K562 (cell line): Measurements from ENCODE around the gene TNPO3. TPM values are rescaled to one million over a fixed set of nuclear protein-coding genes. Genes with fewer than 3 reads are reported as not detected.

ENCODE experiments used
- ATAC-seq: fragments of 200-7000 bp; cut with Tn5 transposase; 3 replicates; pipeline ENCODE4 v1.9.1; 2020; ENCODE audit warnings: moderate library complexity
- BruUV-seq: library from RNA; stranded (reverse); fragments of 400-500 nt; replicated peaks from 2 replicates; lab custom pipeline; 2021; lab: Mats Ljungman, UMichigan
- CTCF ChIA-PET: fragments of 300-600 bp; formaldehyde crosslinking; extraction: SDS; loops from one replicate; lab custom pipeline; 2021; ENCODE audit warnings: low intra/inter-chr PET ratio; lab: Yijun Ruan, JAX
- POLR2A ChIA-PET: fragments of 300-600, 350-650 bp; sonication (Branson Sonifier 250); formaldehyde crosslinking; extraction: SDS; loops from one replicate; lab custom pipeline; 2021; ENCODE audit warnings: antibody characterized with exemption, inconsistent platforms; lab: Yijun Ruan, JAX
- DNase-seq, 4 experiments: peaks; one replicate each; pipeline versions ENCODE4 v3.0.0 to v3.0.0-alpha.2; 2011 to 2018; ENCODE audit warnings: low spot score in 3 of 4, mixed read lengths in 3 of 4; ENCODE audit errors: extremely low read depth in 1 of 4
- FAIRE-seq: peaks from 2 replicates; lab custom pipeline; 2011; peaks lifted over from hg19 to GRCh38; lab: Jason Lieb, UNC
- H2AFZ ChIP-seq: 2 replicates; pipeline ENCODE4 v1.6.0; 2011; ENCODE audit warnings: low read depth, low read length, control low read depth, inconsistent platforms
- H3K27ac ChIP-seq: fragments of 200-600 bp; 3 replicates; pipeline ENCODE4 v1.8.0; 2011; ENCODE audit warnings: low read depth, mild to moderate bottlenecking, control low read depth, inconsistent platforms, low read length, moderate library complexity, mixed read lengths; ENCODE audit errors: extremely low read depth
- H3K27me3 ChIP-seq, 2 experiments: fragments of 300-600 bp in 1 of 2; 2 replicates in 1 of 2; 3 replicates in 1 of 2; pipeline versions ENCODE4 v1.6.0 to v1.8.0; 2011; ENCODE audit warnings: inconsistent platforms in 2 of 2, low read length in 2 of 2, mild to moderate bottlenecking in 1 of 2, mixed read lengths in 1 of 2, moderate library complexity in 1 of 2; ENCODE audit not compliant: control insufficient read depth in 2 of 2, insufficient read depth in 2 of 2
- H3K36me3 ChIP-seq: fragments of 300-600 bp; 3 replicates; pipeline ENCODE4 v1.8.0; 2011; ENCODE audit warnings: mild to moderate bottlenecking, low read length, inconsistent platforms; ENCODE audit not compliant: control insufficient read depth, insufficient read depth
- H3K4me1 ChIP-seq, 2 experiments: fragments of 200-600 bp in 1 of 2; replicated peaks in 1 of 2; 2 replicates in 1 of 2; 3 replicates in 1 of 2; pipeline versions ENCODE4 v1.5.1 to v1.8.0; 2011; ENCODE audit warnings: inconsistent platforms in 2 of 2, low read length in 2 of 2, mild to moderate bottlenecking in 1 of 2, mixed read lengths in 1 of 2, moderate library complexity in 1 of 2; ENCODE audit not compliant: control insufficient read depth in 2 of 2, insufficient read depth in 2 of 2
- H3K4me2 ChIP-seq: 2 replicates; pipeline ENCODE4 v1.6.1; 2011; ENCODE audit warnings: low read length, control low read depth, inconsistent platforms, mixed read lengths; ENCODE audit not compliant: insufficient read depth
- H3K4me3 ChIP-seq: fragments of 200-600 bp; sonication (generic), shearing (Covaris generic); 2 replicates; pipeline ENCODE4 v1.5.1; 2016; ENCODE audit warnings: control low read depth, inconsistent platforms
- H3K79me2 ChIP-seq: fragments of 200-600 bp; 3 replicates; pipeline ENCODE4 v1.8.0; 2011; ENCODE audit warnings: low read length, inconsistent platforms; ENCODE audit not compliant: control insufficient read depth, insufficient read depth
- H3K9ac ChIP-seq, 2 experiments: 2 replicates each; pipeline versions ENCODE4 v1.6.0 to v1.6.1; 2011; ENCODE audit warnings: low read depth in 2 of 2, low read length in 2 of 2, control low read depth in 1 of 2, inconsistent platforms in 1 of 2, mild to moderate bottlenecking in 1 of 2, mixed read lengths in 1 of 2; ENCODE audit not compliant: insufficient read depth in 1 of 2
- H3K9me1 ChIP-seq: one replicate; pipeline ENCODE4 v1.6.0; 2011; ENCODE audit warnings: inconsistent platforms, mild to moderate bottlenecking, low read length, moderate library complexity; ENCODE audit not compliant: control insufficient read depth, insufficient read depth
- H3K9me3 ChIP-seq: replicated peaks from 2 replicates; pipeline ENCODE4 v1.5.1; 2011; ENCODE audit warnings: low read depth, low read length, inconsistent platforms; ENCODE audit not compliant: control insufficient read depth, insufficient read depth
- H4K20me1 ChIP-seq: replicated peaks from 2 replicates; pipeline ENCODE4 v1.6.1; 2011; ENCODE audit warnings: low read length, inconsistent platforms, mixed read lengths; ENCODE audit not compliant: control insufficient read depth, insufficient read depth
- NFIC ChIP-seq: fragments of 450-650 bp; IDR thresholded peaks from 2 replicates; pipeline ENCODE4 v1.6.1; 2017; ENCODE audit warnings: mild to moderate bottlenecking, inconsistent platforms
- RHOXF2B ChIP-seq: fragments of 250-450 bp; sonication (Bioruptor Pico); conservative IDR thresholded peaks from 2 replicates; pipeline ENCODE4 v1.5.1; 2021
- ZNF668 ChIP-seq: fragments of 250-450 bp; sonication (Bioruptor Pico); IDR thresholded peaks from 2 replicates; pipeline ENCODE4 v1.8.0; 2022; ENCODE audit warnings: mild to moderate bottlenecking, inconsistent platforms
- ZNF785 ChIP-seq: fragments of 250-450 bp; sonication (Bioruptor Pico); IDR thresholded peaks from 2 replicates; pipeline ENCODE4 v1.4.0; 2020; ENCODE audit warnings: mild to moderate bottlenecking
- WGBS: fragments of 100-300 bp; shearing (Covaris generic); methylation state at CpG from one replicate; pipeline ENCODE4 v1.1.6; 2016; ENCODE audit warnings: low coverage, mixed read lengths; ENCODE audit not compliant: insufficient coverage; ENCODE audit errors: missing lambda C conversion rate; 5-methylcytosine and 5-hydroxymethylcytosine counted together
- in situ Hi-C: fragments of 300-500 bp; cut with MboI; formaldehyde crosslinking; loops from 4 replicates; pipeline ENCODE4 v1.15.0; 2018; ENCODE audit warnings: inconsistent platforms, mixed read lengths
- intact Hi-C: fragments of 100-400 bp; cut with micrococcal nuclease; formaldehyde crosslinking; loops from 2 replicates; pipeline ENCODE4 v1.14.2; 2022
- polyA plus RNA-seq, 8 experiments: library from polyadenylated mRNA; depleted of rRNA in 4 of 8; stranded (reverse) in 5 of 8; unstranded in 3 of 8; fragments of >200 nt; fragmentation: Nextera tagmentation in 2 of 8; fragmentation: Illumina TruSeq in 1 of 8; extraction: Ambion mirVana in 2 of 8; extraction: Trizol in 1 of 8; gene quantifications; 2 replicates each; pipeline versions ENCODE4 v1.2.1 to v1.2.3, GENCODE V29; 2011 to 2014; ENCODE audit warnings: inconsistent platforms in 1 of 8, missing spikeins in 1 of 8
- total RNA-seq, 7 experiments: library from RNA; depleted of rRNA in 6 of 7; stranded (reverse); fragments of >200 nt in 6 of 7; fragmentation: Illumina TruSeq in 2 of 7; extraction: Trizol in 2 of 7; gene quantifications; 2 replicates each; pipeline versions ENCODE4 v1.2.1 to v1.2.3, GENCODE V29; 2011 to 2021; ENCODE audit warnings: low replicate concordance in 1 of 7
- TF ChIP-seq, protein P1 (sequence below): sonication (generic); formaldehyde crosslinking; IDR thresholded peaks from 2 replicates; pipeline ENCODE4 v1.8.1; 2022; ENCODE audit warnings: missing genetic modification reagents
- TF ChIP-seq, protein P2 (sequence below): fragments of 450-650 bp; IDR thresholded peaks from 2 replicates; pipeline ENCODE4 v1.6.1; 2016; ENCODE audit warnings: low read depth, mild to moderate bottlenecking, moderate library complexity

Gene TNPO3
- total and polyA plus RNA-seq, 9 of the 15 experiments (the other 6 are each of a cell fraction or from before 2014, with no cell fraction given) = 35.8 to 125 (median 110) TPM

DNA sequence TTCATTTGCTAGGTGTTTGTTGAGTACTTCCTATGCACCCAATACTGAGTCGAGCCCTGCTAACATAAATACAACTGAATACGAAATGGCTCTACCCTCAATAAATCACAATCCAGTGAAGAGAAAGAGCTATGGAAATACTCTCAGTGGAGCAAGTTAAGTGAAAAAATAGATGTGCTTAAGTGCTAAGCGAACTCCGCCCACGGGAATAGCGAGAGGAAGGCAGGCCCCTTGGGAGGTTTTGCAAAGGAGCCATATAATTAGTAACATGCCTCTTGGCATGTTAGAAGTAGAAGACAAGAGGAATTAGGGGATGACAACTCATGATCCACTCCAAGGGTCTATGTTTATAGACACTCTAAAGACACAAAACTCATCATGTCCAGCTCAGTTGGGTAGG is 46.8 kb upstream of the TNPO3 start:
- no peaks in the 10 kb centered on the region for H3K9me3 ChIP-seq
- no peak for ATAC-seq
- H2AFZ ChIP-seq = no peak overlapping the region
- no peaks in the 10 kb centered on the region for H3K9me1 ChIP-seq
- H3K27me3 ChIP-seq = peaks cover 15 to 23% of the 10 kb centered on the region in 2 experiments; a peak in 4 of 5 replicates
- no peak for TF ChIP-seq ZNF785 (CRISPR knock-in tag)
- no peak for TF ChIP-seq RHOXF2B
- no peak for TF ChIP-seq ZNF668
- TF ChIP-seq, protein P1, sequence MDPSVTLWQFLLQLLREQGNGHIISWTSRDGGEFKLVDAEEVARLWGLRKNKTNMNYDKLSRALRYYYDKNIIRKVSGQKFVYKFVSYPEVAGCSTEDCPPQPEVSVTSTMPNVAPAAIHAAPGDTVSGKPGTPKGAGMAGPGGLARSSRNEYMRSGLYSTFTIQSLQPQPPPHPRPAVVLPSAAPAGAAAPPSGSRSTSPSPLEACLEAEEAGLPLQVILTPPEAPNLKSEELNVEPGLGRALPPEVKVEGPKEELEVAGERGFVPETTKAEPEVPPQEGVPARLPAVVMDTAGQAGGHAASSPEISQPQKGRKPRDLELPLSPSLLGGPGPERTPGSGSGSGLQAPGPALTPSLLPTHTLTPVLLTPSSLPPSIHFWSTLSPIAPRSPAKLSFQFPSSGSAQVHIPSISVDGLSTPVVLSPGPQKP (CRISPR knock-in tag) = no peak
- TF ChIP-seq, all 486 proteins: peak for 0
- no peak for FAIRE-seq
- Histone ChIP-seq H3K79me2 (no peaks in the 10 kb centered on the region), H4K20me1 (no peaks in the 10 kb centered on the region), H3K9ac (no peak overlapping the region), H3K36me3 (no peaks in the 10 kb centered on the region), H3K4me3 (no peak overlapping the region), H3K4me2 (no peak overlapping the region), H3K4me1 (no peaks in the 10 kb centered on the region), H3K27ac (no peak overlapping the region)
- BruUV-seq = no TSS peak
- WGBS = 9% methylated on average over 6 of the region's 6 CpGs
- no peak for DNase-seq
- intact Hi-C loops (no loop called here), in situ Hi-C loops (no loop called here)
- POLR2A ChIA-PET = interaction anchor here (0.6 to 2.0 kb wide), 7 partner anchors 10 to 138 kb away, joined by 3 to 7 read pairs (median 3); partner anchors contain the start of gene TNPO3
- CTCF ChIA-PET = no interaction called here

GRCh38 chr7:129100827-129101166 is 45.9 kb upstream of the TNPO3 start:
- Histone ChIP-seq H3K4me3 (no peak overlapping the region), H2AFZ (no peak overlapping the region), H3K9ac (no peak overlapping the region), H3K4me1 (no peaks in the 10 kb centered on the region), H3K27ac (no peak overlapping the region), H3K9me3 (no peaks in the 10 kb centered on the region), H3K36me3 (no peaks in the 10 kb centered on the region), H3K79me2 (no peaks in the 10 kb centered on the region), H3K9me1 (no peaks in the 10 kb centered on the region), H3K27me3 (peaks cover 21 to 28% of the 10 kb centered on the region in 2 experiments; a peak in 4 of 5 replicates), H3K4me2 (no peak overlapping the region), H4K20me1 (no peaks in the 10 kb centered on the region)
- ChIA-PET CTCF (no interaction called here), POLR2A (interaction anchor here (0.6 to 1.3 kb wide), 3 partner anchors 8 to 93 kb away, joined by 3 to 6 read pairs (median 3); no protein-coding TSS in a partner anchor)
- DNase-seq (no peak), FAIRE-seq (no peak), ATAC-seq (no peak)
- in situ Hi-C loops (no loop called here), intact Hi-C loops (no loop called here)
- whole genome bisulfite sequencing = 3% methylated on average over 2 of the region's 2 CpGs
- no TSS peak for BruUV-seq
- TF ChIP-seq NFIC = peak; percentile 81
- TF ChIP-seq, protein P2, sequence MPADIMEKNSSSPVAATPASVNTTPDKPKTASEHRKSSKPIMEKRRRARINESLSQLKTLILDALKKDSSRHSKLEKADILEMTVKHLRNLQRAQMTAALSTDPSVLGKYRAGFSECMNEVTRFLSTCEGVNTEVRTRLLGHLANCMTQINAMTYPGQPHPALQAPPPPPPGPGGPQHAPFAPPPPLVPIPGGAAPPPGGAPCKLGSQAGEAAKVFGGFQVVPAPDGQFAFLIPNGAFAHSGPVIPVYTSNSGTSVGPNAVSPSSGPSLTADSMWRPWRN = no peak
